Body of pancreas (tissue), 4 donors: Measurements from ENCODE around the gene CEP55. TPM values are rescaled to one million over a fixed set of nuclear protein-coding genes. Genes with fewer than 3 reads are reported as not detected.
A peak's percentile ranks its signal among the peaks of the same experiment; 100 is the strongest.

Source experiments
- ATAC-seq: fragments of 150-250 bp; one replicate; pipeline ENCODE4 v1.9.1; 2016
- DNase-seq, 4 donors: peaks; one replicate each; pipeline ENCODE4 v3.0.0-alpha.2; 2019
- H3K27ac ChIP-seq, 4 donors: fragments of 200-600 bp; sonication (generic); 1 replicate in 3 of 4; 2 replicates in 1 of 4; pipeline versions ENCODE4 v1.5.1 to v1.6.1; 2016 to 2019; ENCODE audit warnings: mild to moderate bottlenecking in 1 of 4, mixed read lengths in 1 of 4, moderate library complexity in 1 of 4
- H3K27me3 ChIP-seq, 2 donors: fragments of 200-600 bp; sonication (generic); one replicate each; pipeline ENCODE4 v1.6.0; 2016; ENCODE audit warnings: mild to moderate bottlenecking in 1 of 2
- H3K36me3 ChIP-seq, 2 donors: fragments of 200-600 bp; sonication (generic); replicated peaks in 1 of 2; 2 replicates each; pipeline ENCODE4 v1.5.1; 2016; ENCODE audit warnings: low read depth in 2 of 2; ENCODE audit not compliant: insufficient read depth in 1 of 2
- H3K4me1 ChIP-seq: fragments of 200-600 bp; sonication (generic); one replicate; pipeline ENCODE4 v1.6.0; 2016
- H3K4me3 ChIP-seq, 2 donors: fragments of 200-600 bp; sonication (generic); 1 replicate in 1 of 2; 2 replicates in 1 of 2; pipeline ENCODE4 v1.5.1; 2016 to 2019
- H3K9me3 ChIP-seq, 3 donors: fragments of 200-600 bp; sonication (generic); 1 replicate in 2 of 3; 2 replicates in 1 of 3; pipeline ENCODE4 v1.5.1; 2016
- CTCF ChIP-seq, 7 experiments: fragments of 450-650 bp in 4 of 7; fragments of 200-600 bp in 3 of 7; sonication (generic) in 3 of 7; IDR thresholded peaks; one replicate each; pipeline ENCODE4 v1.5.1; 2016 to 2019; ENCODE audit warnings: antibody characterized with exemption in 7 of 7
- POLR2A ChIP-seq, 3 donors: fragments of 450-650 bp; IDR thresholded peaks; one replicate each; pipeline ENCODE4 v1.6.1; 2016; ENCODE audit warnings: antibody characterized with exemption in 3 of 3, mild to moderate bottlenecking in 2 of 3
- WGBS, 2 donors: methylation state at CpG; one replicate each; pipeline ENCODE4 v1.1.5; 2017; 5-methylcytosine and 5-hydroxymethylcytosine counted together
- intact Hi-C: fragments of 100-400 bp; cut with DNase I; formaldehyde crosslinking; loops from one replicate; pipeline ENCODE4 v1.15.1; 2023
- total RNA-seq, 2 donors: library from RNA; depleted of rRNA; stranded (reverse); fragments of >200 nt; gene quantifications; one replicate each; pipeline ENCODE4 v1.1.0, GENCODE V29; 2016

CEP55 gene
- total RNA-seq, 2 donors from 2014 or later, result not detected

DNA sequence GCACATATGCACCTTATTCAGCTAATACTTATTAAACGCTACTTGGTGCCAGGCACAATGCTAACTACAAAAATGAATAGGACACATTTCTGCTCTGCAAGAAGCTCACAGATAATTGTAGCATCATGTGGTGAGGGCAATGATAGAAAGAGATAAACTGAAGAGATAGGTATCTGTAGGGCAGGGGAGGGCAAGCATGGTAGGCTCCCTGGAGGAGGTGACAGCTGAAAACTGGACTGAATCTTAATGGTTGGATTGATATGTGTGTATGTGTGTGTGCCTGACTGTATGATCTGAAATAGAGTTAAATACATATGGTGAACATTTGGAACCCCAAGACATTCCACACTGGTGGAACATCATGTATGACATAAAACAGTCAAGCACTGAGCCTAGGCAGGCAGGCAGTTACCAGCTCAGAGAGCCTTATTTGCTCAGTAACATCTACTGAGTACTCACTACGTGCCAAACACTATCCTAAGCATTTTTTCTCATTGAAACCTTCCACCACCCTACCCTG is 4.8 kb upstream of the CEP55 start:
- Histone ChIP-seq H3K27me3 (no peaks in the 10 kb centered on the region), H3K36me3 (no peaks in the 10 kb centered on the region), H3K27ac (no peak overlapping the region), H3K4me3 (no peak overlapping the region), H3K9me3 (no peaks in the 10 kb centered on the region), H3K4me1 (peaks cover 7% of the 10 kb centered on the region)
- intact Hi-C loops, result no loop called here
- TF ChIP-seq CTCF (IDR thresholded peaks at IDR 0.05) (no peak), POLR2A (IDR thresholded peaks at IDR 0.05) (no peak)
- DNase-seq, result no peak
- no peak for ATAC-seq
- whole genome bisulfite sequencing, 2 donors, result 67 to 71% methylated on average over 2 of the region's 2 CpGs

- intact Hi-C loops, result no loop called here
- H3K27ac ChIP-seq, result no peak overlapping the region
- H3K4me1 ChIP-seq, result peaks cover 11% of the 10 kb centered on the region
- ATAC-seq, result no peak
- no peaks in the 10 kb centered on the region for H3K27me3 ChIP-seq
- H3K9me3 ChIP-seq, result no peaks in the 10 kb centered on the region
- TF ChIP-seq CTCF (IDR thresholded peaks at IDR 0.05) (no peak), POLR2A (IDR thresholded peaks at IDR 0.05) (no peak)
- no peak for DNase-seq
- WGBS, 2 donors, result 56 to 60% methylated on average over 3 of the region's 3 CpGs
- H3K4me3 ChIP-seq, result no peak overlapping the region
- H3K36me3 ChIP-seq, result no peaks in the 10 kb centered on the region
Observed at GRCh38 chr10:93493162-93493561, 3.2 kb upstream of the CEP55 start.

DNA sequence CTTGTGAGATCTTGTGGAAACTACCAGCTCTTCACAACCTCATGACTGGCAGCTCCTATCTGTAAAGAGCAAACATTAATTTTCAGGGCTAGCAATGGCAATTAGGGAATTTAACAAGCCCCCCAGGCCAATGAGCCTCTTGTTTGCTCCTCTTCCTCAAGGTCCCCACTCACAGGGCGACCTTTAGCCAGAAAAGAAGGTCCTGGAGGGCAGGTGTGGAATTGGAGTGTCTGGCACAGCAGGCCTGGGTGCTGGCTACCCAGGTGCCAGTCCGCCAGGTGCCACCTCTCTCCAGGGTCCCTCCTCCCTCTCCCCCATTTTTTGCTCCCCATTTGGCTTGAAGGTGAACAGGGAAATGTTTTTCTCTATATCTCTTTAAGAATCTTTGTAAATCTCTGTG is 1.9 kb upstream of the CEP55 start:
- no peak overlapping the region for H3K4me3 ChIP-seq
- no peaks in the 10 kb centered on the region for H3K27me3 ChIP-seq
- TF ChIP-seq POLR2A (IDR thresholded peaks at IDR 0.05) (no peak), CTCF (IDR thresholded peaks at IDR 0.05) (no peak)
- DNase-seq (no peak), ATAC-seq (no peak)
- WGBS, 2 donors, result 64 to 90% methylated on average over 2 of the region's 2 CpGs
- H3K36me3 ChIP-seq, result no peaks in the 10 kb centered on the region
- intact Hi-C loops, result no loop called here
- H3K27ac ChIP-seq, result no peak overlapping the region
- no peaks in the 10 kb centered on the region for H3K9me3 ChIP-seq
- H3K4me1 ChIP-seq, result peaks cover 11% of the 10 kb centered on the region

DNA sequence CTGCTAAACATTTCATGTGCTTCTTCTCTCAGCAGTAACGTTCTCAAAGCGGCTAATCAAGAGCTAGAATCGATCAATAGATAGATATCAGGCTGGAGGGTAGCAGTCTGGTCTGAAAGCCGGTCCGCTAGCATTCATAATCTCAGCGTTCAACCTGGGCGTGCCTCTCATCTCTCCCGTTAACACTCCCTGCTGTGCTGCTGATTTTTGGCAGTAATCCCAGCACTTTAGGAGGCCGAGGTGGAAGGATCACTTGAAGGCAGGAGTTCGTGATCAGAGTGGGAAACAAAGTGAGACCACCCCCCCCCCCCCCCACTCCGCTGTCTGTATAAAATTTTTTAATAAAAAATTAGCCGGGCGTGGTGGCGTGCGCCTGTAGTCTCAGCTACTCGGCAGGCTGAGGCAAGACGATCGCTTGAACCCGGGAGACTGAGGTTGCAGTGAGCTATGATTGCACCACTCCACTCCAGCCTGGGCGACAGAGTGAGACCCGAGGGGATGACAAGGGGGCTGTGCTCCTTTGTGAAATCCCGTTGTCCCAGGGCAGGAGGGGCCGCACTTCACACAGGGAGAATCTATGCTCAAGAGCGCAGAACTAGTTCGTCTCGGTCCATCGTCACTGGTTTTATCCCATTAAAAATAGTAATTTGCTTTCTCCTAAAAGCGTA is 624 bp upstream of the CEP55 start:
- 0 to 1% methylated on average over 23 to 28 of the region's 28 CpGs for WGBS, 2 donors
- Histone ChIP-seq H3K4me1 (peaks cover 11% of the 10 kb centered on the region), H3K4me3 (peak overlapping the region; percentile 30 to 46), H3K27ac (peak overlapping the region in 2 of 4 donors; percentile 31 to 52), H3K36me3 (no peaks in the 10 kb centered on the region), H3K9me3 (no peaks in the 10 kb centered on the region), H3K27me3 (no peaks in the 10 kb centered on the region)
- ATAC-seq, result peak; percentile 37
- intact Hi-C loops, result no loop called here
- TF ChIP-seq CTCF (IDR thresholded peaks at IDR 0.05) (no peak), POLR2A (IDR thresholded peaks at IDR 0.05) (no peak)
- peak in 3 of 4 donors; percentile 26 to 29 (median 27) for DNase-seq

- intact Hi-C loops, result no loop called here
- TF ChIP-seq CTCF (IDR thresholded peaks at IDR 0.05), result no peak
- TF ChIP-seq POLR2A (IDR thresholded peaks at IDR 0.05), result no peak
- H3K4me3 ChIP-seq, result no peak overlapping the region
- no peak for ATAC-seq
- H3K27me3 ChIP-seq, result no peaks in the 10 kb centered on the region
- no peaks in the 10 kb centered on the region for H3K9me3 ChIP-seq
- H3K27ac ChIP-seq, result no peak overlapping the region
- H3K36me3 ChIP-seq, result no peaks in the 10 kb centered on the region
- WGBS, 2 donors, result 28 to 30% methylated on average over 5 of the region's 5 CpGs
- peaks cover 11% of the 10 kb centered on the region for H3K4me1 ChIP-seq
- no peak for DNase-seq
Observed at GRCh38 chr10:93498166-93498565, 1.8 kb downstream of the CEP55 start.
